ENCODE data around the gene PHPT1.

GRCh38 chr9:136802321-136802720 is 46.9 kb upstream of the PHPT1 start:
- TF ChIP-seq GATA2 (IDR thresholded peaks at IDR 0.05; ENCODE audit: low read depth, low read length) (no peak), GATA3 (IDR thresholded peaks at IDR 0.05; ENCODE audit: low read depth, low read length) (no peak)

Measured in SH-SY5Y (cell line).